Measurements from ENCODE around the gene RLN3. TPM values are rescaled to one million over a fixed set of nuclear protein-coding genes. Genes with fewer than 3 reads are reported as not detected.

RLN3 gene
- total and polyA plus RNA-seq, 2 of the 8 experiments (the other 6 are each of a cell fraction or from before 2014, with no cell fraction given) = not detected

GRCh38 chr19:14073925-14074838, 46.2 kb downstream of the RLN3 start (continued):
- TF ChIP-seq CHD7 (IDR thresholded peaks at IDR 0.05; ENCODE audit: insufficient replicate concordance, low read length) = no peak
- no peak for TF ChIP-seq ASH2L (IDR thresholded peaks at IDR 0.05; ENCODE audit: low read length)
- TF ChIP-seq SP2 (IDR thresholded peaks at IDR 0.05; ENCODE audit: low read length) = no peak
- peak; percentile 17 for TF ChIP-seq KDM4A (IDR thresholded peaks at IDR 0.05; ENCODE audit: low read depth, low read length, severe bottlenecking)
- 0 out of 2 replicates have a peak, but pooled peaks have one; percentile 23 for TF ChIP-seq PHF8 (conservative IDR thresholded peaks at IDR 0.05; ENCODE audit: low read depth, low read length)
- no peak for TF ChIP-seq RBBP5 (IDR thresholded peaks at IDR 0.05; ENCODE audit: borderline replicate concordance, low read depth, low read length)
- TF ChIP-seq USF2 (IDR thresholded peaks at IDR 0.05; ENCODE audit: low read length) = no peak
- TF ChIP-seq TCF12 (IDR thresholded peaks at IDR 0.05; ENCODE audit: low read depth, low read length) = no peak
